ENCODE results near the gene MAN2B2. TPM values are rescaled to one million over a fixed set of nuclear protein-coding genes. Genes with fewer than 3 reads are reported as not detected.
A peak's percentile ranks its signal among the peaks of the same experiment; 100 is the strongest.

Gene MAN2B2
- total RNA-seq, 1 experiment from 2014 or later = 5.9 TPM

- Histone ChIP-seq H3K9me3 (ENCODE audit: control insufficient read depth, low read depth, low read length) (no peaks in the 10 kb centered on the region), H3K4me1 (ENCODE audit: insufficient read depth, low read length) (no peaks in the 10 kb centered on the region), H2AFZ (ENCODE audit: low read length) (no peak overlapping the region), H4K5ac (ENCODE audit: insufficient read length, low read depth, low read length) (no peak overlapping the region), H4K8ac (replicated peaks; ENCODE audit: insufficient read length, low read depth, low read length) (no peak overlapping the region), H3K56ac (ENCODE audit: insufficient read length, low read depth, low read length) (no peak overlapping the region), H3K79me1 (ENCODE audit: insufficient read depth, low read depth, low read length, poor library complexity, severe bottlenecking) (no peaks in the 10 kb centered on the region), H3K18ac (ENCODE audit: insufficient read length, low read depth, low read length) (no peak overlapping the region), H3K27ac (ENCODE audit: insufficient read length, low read depth, low read length) (no peak overlapping the region), H2BK20ac (ENCODE audit: low read depth, low read length, poor library complexity, severe bottlenecking) (no peak overlapping the region), H3K23me2 (ENCODE audit: insufficient read length, low read depth, low read length, poor library complexity, severe bottlenecking) (no peaks in the 10 kb centered on the region), H3K4ac (ENCODE audit: low read depth, low read length) (no peak overlapping the region), H2AK5ac (ENCODE audit: insufficient read length, low read length) (no peak overlapping the region), H4K20me1 (ENCODE audit: control insufficient read depth, insufficient read depth, insufficient read length) (no peaks in the 10 kb centered on the region), H3K14ac (ENCODE audit: insufficient read depth, low read length) (no peak overlapping the region), H3K79me2 (ENCODE audit: insufficient read depth, low read length) (no peaks in the 10 kb centered on the region), H3K23ac (ENCODE audit: insufficient read length, low read depth, low read length) (no peak overlapping the region), H2BK5ac (ENCODE audit: insufficient read length, low read length) (no peak overlapping the region), H3T11ph (ENCODE audit: low read length) (no peak overlapping the region), H2BK120ac (ENCODE audit: low read depth, low read length, poor library complexity, severe bottlenecking) (no peak overlapping the region), H4K91ac (ENCODE audit: insufficient read length, low read depth, low read length) (no peak overlapping the region), H2BK12ac (ENCODE audit: insufficient read length, low read depth, low read length) (no peak overlapping the region), H3K9ac (ENCODE audit: extremely low read depth, insufficient read length, low read length) (no peak overlapping the region), H2BK15ac (ENCODE audit: low read depth, low read length) (no peak overlapping the region), H3K4me2 (ENCODE audit: insufficient read depth, insufficient read length, low read length) (no peak overlapping the region), H3K27me3 (ENCODE audit: insufficient read depth, low read length) (0 out of 2 replicates have a peak, but pooled peaks cover 2% of the 10 kb centered on the region)
- WGBS (ENCODE audit: extremely low coverage, insufficient read length, low lambda C conversion rate) = no CpG with 5 or more reads among the region's 4 CpGs
- Mint-ChIP-seq H3K4me1 (peaks cover 0 to 2% of the 10 kb centered on the region in 2 experiments; a peak in 2 of 4 replicates), H3K9me3 (peaks cover 7 to 9% of the 10 kb centered on the region in 2 experiments; a peak in 4 of 5 replicates), H3K4me3 (no peak overlapping the region), H3K36me3 (ENCODE audit: insufficient read depth in 1 of 3, low read depth in 3 of 3) (peaks cover 0 to 3% (median 2%) of the 10 kb centered on the region in 3 experiments; a peak in 1 of 7 replicates), H3K27me3 (ENCODE audit: low read depth) (peaks cover 79% of the 10 kb centered on the region), H3K27ac (peak overlapping the region in 1 of 3 experiments; percentile 80; a peak in 2 of 7 replicates)
- no peak for TF ChIP-seq CTCF (conservative IDR thresholded peaks at IDR 0.05)
- DNase-seq = no peak
These were observed 26.1 kb upstream of the MAN2B2 start for GRCh38 chr4:6548882-6549230.

Data from H9 (cell line).